Loucy (cell line): ENCODE results near the gene CASQ1.

Source experiments
- H2AFZ ChIP-seq: fragments of 200-600 bp; sonication (generic); 2 replicates; pipeline ENCODE4 v1.6.0; 2016; ENCODE audit warnings: antibody characterized with exemption, mild to moderate bottlenecking, low read length, moderate library complexity
- H3F3A ChIP-seq: fragments of 200-600 bp; 2 replicates; pipeline ENCODE4 v1.6.0; 2016; ENCODE audit warnings: antibody characterized with exemption, low read depth, mild to moderate bottlenecking
- H3K27me3 ChIP-seq: fragments of 200-600 bp; sonication (generic); 2 replicates; pipeline ENCODE4 v1.6.1; 2014; ENCODE audit warnings: low read length, mild to moderate bottlenecking; ENCODE audit not compliant: insufficient read depth, poor library complexity, severe bottlenecking
- H3K36me3 ChIP-seq: fragments of 200-600 bp; sonication (generic); 2 replicates; pipeline ENCODE4 v1.6.1; 2016; ENCODE audit warnings: low read length; ENCODE audit not compliant: insufficient read depth
- H3K4me1 ChIP-seq: fragments of 200-600 bp; sonication (generic); 2 replicates; pipeline ENCODE4 v1.5.1; 2014; ENCODE audit warnings: low read length, mild to moderate bottlenecking; ENCODE audit not compliant: insufficient read depth, poor library complexity, severe bottlenecking
- H3K4me2 ChIP-seq: fragments of 200-600 bp; sonication (generic); 2 replicates; pipeline ENCODE4 v1.6.0; 2014; ENCODE audit warnings: antibody characterized with exemption, low read length, low read depth, mild to moderate bottlenecking; ENCODE audit not compliant: poor library complexity, severe bottlenecking
- H3K4me3 ChIP-seq: fragments of 200-600 bp; sonication (generic); 2 replicates; pipeline ENCODE4 v1.5.1; 2014; ENCODE audit warnings: low read length, mild to moderate bottlenecking, mixed read lengths; ENCODE audit not compliant: poor library complexity, severe bottlenecking
- H3K79me2 ChIP-seq: fragments of 200-600 bp; sonication (generic); 2 replicates; pipeline ENCODE4 v1.6.1; 2014; ENCODE audit warnings: low read length; ENCODE audit not compliant: insufficient read depth
- H3K9ac ChIP-seq: fragments of 200-600 bp; sonication (generic); 2 replicates; pipeline ENCODE4 v1.6.0; 2014; ENCODE audit warnings: mild to moderate bottlenecking, low read depth, low read length, moderate library complexity; ENCODE audit not compliant: poor library complexity, severe bottlenecking
- H3K9me2 ChIP-seq: fragments of 200-600 bp; sonication (generic); replicated peaks from 2 replicates; pipeline ENCODE4 v1.6.1; 2016; ENCODE audit warnings: low read depth, low read length, mixed read lengths
- H3K9me3 ChIP-seq: fragments of 200-600 bp; sonication (generic); 2 replicates; pipeline ENCODE4 v1.6.1; 2014; ENCODE audit warnings: mild to moderate bottlenecking, antibody characterized with exemption, low read length, low read depth; ENCODE audit not compliant: insufficient read depth
- H4K20me1 ChIP-seq: fragments of 200-600 bp; sonication (generic); 2 replicates; pipeline ENCODE4 v1.6.0; 2014; ENCODE audit warnings: antibody characterized with exemption, low read length, mild to moderate bottlenecking; ENCODE audit not compliant: insufficient read depth, poor library complexity, severe bottlenecking
- CTCF ChIP-seq: fragments of 200-600 bp; sonication (generic); conservative IDR thresholded peaks from 2 replicates; pipeline ENCODE4 v1.5.1; 2014; ENCODE audit warnings: mild to moderate bottlenecking, antibody characterized with exemption, low read length
- EZH2phosphoT487 ChIP-seq: fragments of 200-600 bp; IDR thresholded peaks from 2 replicates; pipeline ENCODE4 v1.6.1; 2018; ENCODE audit warnings: antibody characterized with exemption, mild to moderate bottlenecking, moderate library complexity, borderline replicate concordance

CASQ1 gene

GRCh38 chr1:160186246-160186645 is 4.1 kb upstream of the CASQ1 start:
- Histone ChIP-seq H3K36me3 (no peaks in the 10 kb centered on the region), H3K27me3 (no peaks in the 10 kb centered on the region), H3K9me2 (no peaks in the 10 kb centered on the region), H3K4me1 (no peaks in the 10 kb centered on the region), H3K4me3 (no peak overlapping the region), H2AFZ (no peak overlapping the region), H3K9me3 (no peaks in the 10 kb centered on the region), H3K4me2 (no peak overlapping the region), H3K79me2 (no peaks in the 10 kb centered on the region), H3F3A (no peaks in the 10 kb centered on the region), H4K20me1 (no peaks in the 10 kb centered on the region), H3K9ac (no peak overlapping the region)
- TF ChIP-seq EZH2phosphoT487 = no peak
- no peak for TF ChIP-seq CTCF

GRCh38 chr1:160186729-160187128 is 3.6 kb upstream of the CASQ1 start:
- H2AFZ ChIP-seq = no peak overlapping the region
- H3K27me3 ChIP-seq = no peaks in the 10 kb centered on the region
- H3K4me1 ChIP-seq = no peaks in the 10 kb centered on the region
- H3K79me2 ChIP-seq = no peaks in the 10 kb centered on the region
- H3K4me3 ChIP-seq = no peak overlapping the region
- no peaks in the 10 kb centered on the region for H3K9me3 ChIP-seq
- no peaks in the 10 kb centered on the region for H3K36me3 ChIP-seq
- H3F3A ChIP-seq = no peaks in the 10 kb centered on the region
- H3K9me2 ChIP-seq = no peaks in the 10 kb centered on the region
- no peak overlapping the region for H3K4me2 ChIP-seq
- no peaks in the 10 kb centered on the region for H4K20me1 ChIP-seq
- TF ChIP-seq CTCF (no peak), EZH2phosphoT487 (no peak)
- no peak overlapping the region for H3K9ac ChIP-seq

- TF ChIP-seq CTCF (no peak), EZH2phosphoT487 (no peak)
- Histone ChIP-seq H3K79me2 (no peaks in the 10 kb centered on the region), H4K20me1 (no peaks in the 10 kb centered on the region), H3K9ac (no peak overlapping the region), H3K4me1 (no peaks in the 10 kb centered on the region), H2AFZ (no peak overlapping the region), H3F3A (no peaks in the 10 kb centered on the region), H3K4me3 (no peak overlapping the region), H3K9me2 (no peaks in the 10 kb centered on the region), H3K4me2 (no peak overlapping the region), H3K36me3 (no peaks in the 10 kb centered on the region), H3K27me3 (no peaks in the 10 kb centered on the region), H3K9me3 (no peaks in the 10 kb centered on the region)
Measured at GRCh38 chr1:160187407-160187806, 3.0 kb upstream of the CASQ1 start.
